ENCODE results near the gene TMA7.

Gene TMA7

DNA sequence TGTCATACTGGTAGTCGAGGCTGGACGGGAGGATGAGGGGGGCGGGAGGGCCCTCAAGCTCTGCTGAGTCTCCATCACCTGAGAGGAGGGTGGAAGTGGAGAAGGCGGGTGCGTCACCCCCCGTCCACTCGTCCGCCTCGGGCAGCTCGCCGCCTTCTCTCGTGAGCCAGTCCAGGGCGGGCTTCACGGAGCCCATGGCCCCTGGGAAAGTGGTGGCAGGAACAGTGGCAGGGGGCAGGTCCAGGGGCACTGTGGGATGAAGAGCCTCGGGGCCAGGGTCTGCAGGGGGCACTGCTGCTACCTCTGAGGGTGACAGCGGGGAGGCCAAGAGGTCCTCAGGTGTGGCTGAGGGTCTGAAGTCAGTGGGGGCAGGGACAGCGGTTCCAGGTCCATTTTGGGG lies 20.5 kb upstream of the TMA7 start:
- TF ChIP-seq, protein P1, sequence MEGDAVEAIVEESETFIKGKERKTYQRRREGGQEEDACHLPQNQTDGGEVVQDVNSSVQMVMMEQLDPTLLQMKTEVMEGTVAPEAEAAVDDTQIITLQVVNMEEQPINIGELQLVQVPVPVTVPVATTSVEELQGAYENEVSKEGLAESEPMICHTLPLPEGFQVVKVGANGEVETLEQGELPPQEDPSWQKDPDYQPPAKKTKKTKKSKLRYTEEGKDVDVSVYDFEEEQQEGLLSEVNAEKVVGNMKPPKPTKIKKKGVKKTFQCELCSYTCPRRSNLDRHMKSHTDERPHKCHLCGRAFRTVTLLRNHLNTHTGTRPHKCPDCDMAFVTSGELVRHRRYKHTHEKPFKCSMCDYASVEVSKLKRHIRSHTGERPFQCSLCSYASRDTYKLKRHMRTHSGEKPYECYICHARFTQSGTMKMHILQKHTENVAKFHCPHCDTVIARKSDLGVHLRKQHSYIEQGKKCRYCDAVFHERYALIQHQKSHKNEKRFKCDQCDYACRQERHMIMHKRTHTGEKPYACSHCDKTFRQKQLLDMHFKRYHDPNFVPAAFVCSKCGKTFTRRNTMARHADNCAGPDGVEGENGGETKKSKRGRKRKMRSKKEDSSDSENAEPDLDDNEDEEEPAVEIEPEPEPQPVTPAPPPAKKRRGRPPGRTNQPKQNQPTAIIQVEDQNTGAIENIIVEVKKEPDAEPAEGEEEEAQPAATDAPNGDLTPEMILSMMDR (IDR thresholded peaks at IDR 0.05; ENCODE audit: insufficient read depth, low read length), result no peak
- TF ChIP-seq SPI1 (IDR thresholded peaks at IDR 0.05; ENCODE audit: borderline replicate concordance, low read depth) (no peak), GABPA (IDR thresholded peaks at IDR 0.05; ENCODE audit: low read depth) (no peak), POLR2AphosphoS5 (IDR thresholded peaks at IDR 0.05; ENCODE audit: low read depth) (no peak)
- TF ChIP-seq, protein P2, sequence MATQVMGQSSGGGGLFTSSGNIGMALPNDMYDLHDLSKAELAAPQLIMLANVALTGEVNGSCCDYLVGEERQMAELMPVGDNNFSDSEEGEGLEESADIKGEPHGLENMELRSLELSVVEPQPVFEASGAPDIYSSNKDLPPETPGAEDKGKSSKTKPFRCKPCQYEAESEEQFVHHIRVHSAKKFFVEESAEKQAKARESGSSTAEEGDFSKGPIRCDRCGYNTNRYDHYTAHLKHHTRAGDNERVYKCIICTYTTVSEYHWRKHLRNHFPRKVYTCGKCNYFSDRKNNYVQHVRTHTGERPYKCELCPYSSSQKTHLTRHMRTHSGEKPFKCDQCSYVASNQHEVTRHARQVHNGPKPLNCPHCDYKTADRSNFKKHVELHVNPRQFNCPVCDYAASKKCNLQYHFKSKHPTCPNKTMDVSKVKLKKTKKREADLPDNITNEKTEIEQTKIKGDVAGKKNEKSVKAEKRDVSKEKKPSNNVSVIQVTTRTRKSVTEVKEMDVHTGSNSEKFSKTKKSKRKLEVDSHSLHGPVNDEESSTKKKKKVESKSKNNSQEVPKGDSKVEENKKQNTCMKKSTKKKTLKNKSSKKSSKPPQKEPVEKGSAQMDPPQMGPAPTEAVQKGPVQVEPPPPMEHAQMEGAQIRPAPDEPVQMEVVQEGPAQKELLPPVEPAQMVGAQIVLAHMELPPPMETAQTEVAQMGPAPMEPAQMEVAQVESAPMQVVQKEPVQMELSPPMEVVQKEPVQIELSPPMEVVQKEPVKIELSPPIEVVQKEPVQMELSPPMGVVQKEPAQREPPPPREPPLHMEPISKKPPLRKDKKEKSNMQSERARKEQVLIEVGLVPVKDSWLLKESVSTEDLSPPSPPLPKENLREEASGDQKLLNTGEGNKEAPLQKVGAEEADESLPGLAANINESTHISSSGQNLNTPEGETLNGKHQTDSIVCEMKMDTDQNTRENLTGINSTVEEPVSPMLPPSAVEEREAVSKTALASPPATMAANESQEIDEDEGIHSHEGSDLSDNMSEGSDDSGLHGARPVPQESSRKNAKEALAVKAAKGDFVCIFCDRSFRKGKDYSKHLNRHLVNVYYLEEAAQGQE (IDR thresholded peaks at IDR 0.05; ENCODE audit: insufficient replicate concordance, low read depth), result no peak
- H3K27ac ChIP-seq (replicated peaks), result no peak overlapping the region
- DNase-seq (ENCODE audit: low read depth in 1 of 2, low spot score in 1 of 2), result no peak
- H3K27me3 ChIP-seq (ENCODE audit: insufficient read depth, poor library complexity, severe bottlenecking), result no peaks in the 10 kb centered on the region
- H3K4me3 ChIP-seq (replicated peaks; ENCODE audit: insufficient read depth, low read length), result no peak overlapping the region

DNA sequence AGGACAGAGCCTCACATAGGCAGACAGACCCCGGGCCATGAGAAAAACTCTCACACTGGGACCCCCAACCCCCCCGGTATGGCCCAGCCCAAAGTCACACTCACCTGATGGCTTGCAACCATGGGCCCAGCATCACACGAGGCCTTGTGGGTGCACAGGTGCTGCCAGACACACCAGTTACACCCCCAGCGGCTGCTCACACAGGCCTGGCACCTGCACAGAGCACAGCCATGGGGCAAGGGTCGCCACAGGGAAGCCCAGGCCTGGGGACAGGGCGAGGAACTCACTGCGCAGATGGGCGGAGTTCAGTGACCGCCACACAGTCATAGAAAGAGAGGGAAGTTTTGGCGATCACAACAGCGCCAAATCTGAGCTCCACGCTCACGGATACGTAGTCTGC lies 19.5 kb upstream of the TMA7 start:
- Histone ChIP-seq H3K27me3 (ENCODE audit: insufficient read depth, poor library complexity, severe bottlenecking) (no peaks in the 10 kb centered on the region), H3K4me3 (replicated peaks; ENCODE audit: insufficient read depth, low read length) (no peak overlapping the region), H3K27ac (replicated peaks) (no peak overlapping the region)
- TF ChIP-seq, protein P2 (IDR thresholded peaks at IDR 0.05; ENCODE audit: insufficient replicate concordance, low read depth), result no peak
- TF ChIP-seq POLR2AphosphoS5 (IDR thresholded peaks at IDR 0.05; ENCODE audit: low read depth) (no peak), SPI1 (IDR thresholded peaks at IDR 0.05; ENCODE audit: borderline replicate concordance, low read depth) (no peak), GABPA (IDR thresholded peaks at IDR 0.05; ENCODE audit: low read depth) (no peak)
- TF ChIP-seq, protein P1 (IDR thresholded peaks at IDR 0.05; ENCODE audit: insufficient read depth, low read length), result no peak
- no peak for DNase-seq (ENCODE audit: low read depth in 1 of 2, low spot score in 1 of 2)

DNA sequence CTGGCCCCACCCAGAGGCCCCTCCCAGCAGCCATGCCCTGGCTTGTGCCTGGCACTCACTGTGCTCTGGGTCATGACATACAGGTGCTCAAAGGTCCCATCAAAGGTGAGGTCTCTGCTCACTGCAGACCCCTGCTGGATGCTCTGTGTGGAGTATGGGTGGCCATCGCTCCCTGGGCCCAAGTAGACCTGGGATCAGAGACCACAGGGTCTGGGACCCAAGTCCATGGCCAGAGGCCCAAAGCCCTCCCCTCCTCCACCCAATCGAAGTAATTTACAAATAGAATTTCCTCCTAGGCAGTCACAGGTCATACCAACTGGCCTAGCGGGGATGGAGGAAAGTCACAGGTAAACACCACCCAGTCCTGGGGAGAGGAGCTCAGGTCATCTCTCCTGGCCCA lies 17.8 kb upstream of the TMA7 start:
- DNase-seq (ENCODE audit: low read depth in 1 of 2, low spot score in 1 of 2), result no peak
- H3K4me3 ChIP-seq (replicated peaks; ENCODE audit: insufficient read depth, low read length), result no peak overlapping the region
- TF ChIP-seq POLR2AphosphoS5 (IDR thresholded peaks at IDR 0.05; ENCODE audit: low read depth) (no peak), GABPA (IDR thresholded peaks at IDR 0.05; ENCODE audit: low read depth) (no peak), SPI1 (IDR thresholded peaks at IDR 0.05; ENCODE audit: borderline replicate concordance, low read depth) (no peak)
- TF ChIP-seq, protein P2 (IDR thresholded peaks at IDR 0.05; ENCODE audit: insufficient replicate concordance, low read depth), result no peak
- TF ChIP-seq, protein P1 (IDR thresholded peaks at IDR 0.05; ENCODE audit: insufficient read depth, low read length), result no peak
- no peaks in the 10 kb centered on the region for H3K27me3 ChIP-seq (ENCODE audit: insufficient read depth, poor library complexity, severe bottlenecking)
- H3K27ac ChIP-seq (replicated peaks), result no peak overlapping the region

Measured in HL-60 (cell line).